H9 (cell line): ENCODE measurements around the gene GTF2H4. TPM values are rescaled to one million over a fixed set of nuclear protein-coding genes. Genes with fewer than 3 reads are reported as not detected.

Experiments used
- DNase-seq: peaks from one replicate; pipeline ENCODE4 v3.0.0-alpha.2; 2017
- H2AFZ ChIP-seq: one replicate; pipeline ENCODE4 v1.6.1; 2013; ENCODE audit warnings: mild to moderate bottlenecking, low read length, control low read depth, moderate library complexity
- H2AK5ac ChIP-seq: 2 replicates; pipeline ENCODE4 v1.6.1; 2013; ENCODE audit warnings: low read length, control low read depth, mixed read lengths; ENCODE audit not compliant: insufficient read length
- H2BK120ac ChIP-seq: one replicate; pipeline ENCODE4 v1.6.1; 2013; ENCODE audit warnings: low read depth, mild to moderate bottlenecking, low read length, control low read depth, inconsistent platforms; ENCODE audit not compliant: poor library complexity, severe bottlenecking
- H2BK12ac ChIP-seq: 2 replicates; pipeline ENCODE4 v1.6.1; 2013; ENCODE audit warnings: low read length, control low read depth, mixed read lengths, low read depth; ENCODE audit not compliant: insufficient read length
- H2BK15ac ChIP-seq: 2 replicates; pipeline ENCODE4 v1.6.1; 2013; ENCODE audit warnings: low read depth, low read length, control low read depth
- H2BK20ac ChIP-seq: one replicate; pipeline ENCODE4 v1.6.1; 2013; ENCODE audit warnings: low read depth, mild to moderate bottlenecking, low read length, control low read depth, inconsistent platforms; ENCODE audit not compliant: poor library complexity, severe bottlenecking
- H2BK5ac ChIP-seq: 2 replicates; pipeline ENCODE4 v1.6.1; 2013; ENCODE audit warnings: low read length, control low read depth, mixed read lengths; ENCODE audit not compliant: insufficient read length
- H3K14ac ChIP-seq: 2 replicates; pipeline ENCODE4 v1.6.1; 2013; ENCODE audit warnings: low read length, control low read depth; ENCODE audit not compliant: insufficient read depth
- H3K18ac ChIP-seq: 2 replicates; pipeline ENCODE4 v1.6.1; 2013; ENCODE audit warnings: low read depth, mild to moderate bottlenecking, mixed read lengths, low read length, control low read depth; ENCODE audit not compliant: insufficient read length
- H3K23ac ChIP-seq: 2 replicates; pipeline ENCODE4 v1.6.1; 2013; ENCODE audit warnings: low read length, control low read depth, mixed read lengths, low read depth; ENCODE audit not compliant: insufficient read length
- H3K23me2 ChIP-seq: 2 replicates; pipeline ENCODE4 v1.6.1; 2013; ENCODE audit warnings: low read depth, mild to moderate bottlenecking, mixed read lengths, low read length, control low read depth; ENCODE audit not compliant: insufficient read length, poor library complexity, severe bottlenecking
- H3K27ac ChIP-seq: 2 replicates; pipeline ENCODE4 v1.5.1; 2013; ENCODE audit warnings: low read length, control low read depth, mixed read lengths, low read depth; ENCODE audit not compliant: insufficient read length
- H3K27me3 ChIP-seq: 2 replicates; pipeline ENCODE4 v1.6.1; 2013; ENCODE audit warnings: low read length, control low read depth, inconsistent platforms; ENCODE audit not compliant: insufficient read depth
- H3K4ac ChIP-seq: 2 replicates; pipeline ENCODE4 v1.6.1; 2013; ENCODE audit warnings: low read depth, mild to moderate bottlenecking, control low read depth, inconsistent platforms, low read length, moderate library complexity
- H3K4me1 ChIP-seq: 2 replicates; pipeline ENCODE4 v1.6.1; 2013; ENCODE audit warnings: low read length, control low read depth, inconsistent platforms; ENCODE audit not compliant: insufficient read depth
- H3K4me2 ChIP-seq: 2 replicates; pipeline ENCODE4 v1.6.1; 2013; ENCODE audit warnings: low read length, control low read depth, mixed read lengths; ENCODE audit not compliant: insufficient read length, insufficient read depth
- H3K56ac ChIP-seq: 2 replicates; pipeline ENCODE4 v1.6.1; 2013; ENCODE audit warnings: low read depth, mild to moderate bottlenecking, mixed read lengths, low read length, control low read depth; ENCODE audit not compliant: insufficient read length
- H3K79me1 ChIP-seq: 2 replicates; pipeline ENCODE4 v1.6.1; 2013; ENCODE audit warnings: low read depth, mild to moderate bottlenecking, moderate library complexity, low read length, control low read depth, inconsistent platforms; ENCODE audit not compliant: insufficient read depth, poor library complexity, severe bottlenecking
- H3K79me2 ChIP-seq: 2 replicates; pipeline ENCODE4 v1.6.1; 2013; ENCODE audit warnings: low read length, control low read depth, inconsistent platforms; ENCODE audit not compliant: insufficient read depth
- H3K9ac ChIP-seq: 2 replicates; pipeline ENCODE4 v1.6.1; 2013; ENCODE audit warnings: low read length, control low read depth, mixed read lengths; ENCODE audit not compliant: insufficient read length; ENCODE audit errors: extremely low read depth
- H3K9me3 ChIP-seq: one replicate; pipeline ENCODE4 v1.6.1; 2013; ENCODE audit warnings: low read depth, low read length, inconsistent platforms; ENCODE audit not compliant: control insufficient read depth
- H3T11ph ChIP-seq: one replicate; pipeline ENCODE4 v1.6.1; 2013; ENCODE audit warnings: mild to moderate bottlenecking, low read length, control low read depth, inconsistent platforms
- H4K20me1 ChIP-seq: one replicate; pipeline ENCODE4 v1.6.1; 2013; ENCODE audit not compliant: control insufficient read depth, insufficient read length, insufficient read depth
- H4K5ac ChIP-seq: 2 replicates; pipeline ENCODE4 v1.6.1; 2013; ENCODE audit warnings: low read depth, mild to moderate bottlenecking, mixed read lengths, low read length, control low read depth; ENCODE audit not compliant: insufficient read length
- H4K8ac ChIP-seq: replicated peaks from 2 replicates; pipeline ENCODE4 v1.6.1; 2013; ENCODE audit warnings: low read length, control low read depth, mixed read lengths, low read depth; ENCODE audit not compliant: insufficient read length
- H4K91ac ChIP-seq: 2 replicates; pipeline ENCODE4 v1.6.1; 2013; ENCODE audit warnings: low read depth, mild to moderate bottlenecking, moderate library complexity, mixed read lengths, low read length, control low read depth; ENCODE audit not compliant: insufficient read length
- H3K27ac Mint-ChIP-seq, 3 experiments: 2 replicates in 2 of 3; 3 replicates in 1 of 3; pipeline ENCODE4 v1.8.0; 2020 to 2021; ENCODE audit warnings: mixed read lengths in 3 of 3, mild to moderate bottlenecking in 1 of 3, moderate library complexity in 1 of 3
- H3K27me3 Mint-ChIP-seq: 2 replicates; pipeline ENCODE4 v1.8.0; 2021; ENCODE audit warnings: low read depth, mild to moderate bottlenecking, moderate library complexity, mixed read lengths
- H3K36me3 Mint-ChIP-seq, 3 experiments: 2 replicates in 2 of 3; 3 replicates in 1 of 3; pipeline ENCODE4 v1.8.0; 2020 to 2021; ENCODE audit warnings: low read depth in 3 of 3, mixed read lengths in 3 of 3; ENCODE audit not compliant: insufficient read depth in 1 of 3
- H3K4me1 Mint-ChIP-seq, 2 experiments: 2 replicates each; pipeline ENCODE4 v1.8.0; 2020; ENCODE audit warnings: mixed read lengths in 2 of 2
- H3K4me3 Mint-ChIP-seq, 2 experiments: 2 replicates in 1 of 2; 3 replicates in 1 of 2; pipeline ENCODE4 v1.8.0; 2020 to 2021; ENCODE audit warnings: mild to moderate bottlenecking in 2 of 2, mixed read lengths in 2 of 2, moderate library complexity in 1 of 2
- H3K9me3 Mint-ChIP-seq, 2 experiments: 2 replicates in 1 of 2; 3 replicates in 1 of 2; pipeline ENCODE4 v1.8.0; 2020; ENCODE audit warnings: mild to moderate bottlenecking in 2 of 2, mixed read lengths in 2 of 2, moderate library complexity in 1 of 2
- CTCF ChIP-seq: fragments of 200-600 bp; sonication (generic); conservative IDR thresholded peaks from 3 replicates; pipeline ENCODE4 v1.8.0; 2021; ENCODE audit warnings: antibody characterized with exemption, mild to moderate bottlenecking
- WGBS: extraction: QIAGEN DNeasy Blood & Tissue Kit; methylation state at CpG from one replicate; pipeline ENCODE4 v1.1.7; 2013; ENCODE audit warnings: missing lambda C conversion rate, low lambda C conversion rate, mixed read lengths; ENCODE audit not compliant: insufficient read length; ENCODE audit errors: extremely low coverage; 5-methylcytosine and 5-hydroxymethylcytosine counted together
- total RNA-seq: library from RNA; stranded (reverse); gene quantifications from 2 replicates; pipeline ENCODE4 v1.2.1, GENCODE V29; 2021

GTF2H4 gene
- total RNA-seq, 1 experiment from 2014 or later: 60.8 TPM

- Mint-ChIP-seq H3K9me3 (peaks cover 0 to 2% of the 10 kb centered on the region in 2 experiments; a peak in 1 of 5 replicates), H3K36me3 (peaks cover 0 to 9% (median 2%) of the 10 kb centered on the region in 3 experiments; a peak in 5 of 7 replicates), H3K4me1 (peaks cover 74 to 78% of the 10 kb centered on the region in 2 experiments), H3K27ac (peak overlapping the region; percentile 65 to 95 (median 85)), H3K4me3 (peak overlapping the region; percentile 72 to 92), H3K27me3 (no peaks in the 10 kb centered on the region; the same call in 1 of the 2 replicates)
- Histone ChIP-seq H3K9me3 (no peaks in the 10 kb centered on the region), H3K79me2 (peaks cover 8% of the 10 kb centered on the region; the same call in 1 of the 2 replicates), H3K27me3 (no peaks in the 10 kb centered on the region), H4K91ac (no peak overlapping the region), H2BK12ac (no peak overlapping the region), H2AK5ac (no peak overlapping the region), H3K56ac (no peak overlapping the region), H2AFZ (no peak overlapping the region), H4K8ac (no peak overlapping the region), H2BK120ac (no peak overlapping the region), H2BK5ac (no peak overlapping the region), H3K27ac (no peak overlapping the region), H2BK20ac (no peak overlapping the region), H3K4ac (no peak overlapping the region), H3K9ac (peak overlapping the region; percentile 43), H3K23me2 (peaks cover 37% of the 10 kb centered on the region), H2BK15ac (no peak overlapping the region), H3K79me1 (no peaks in the 10 kb centered on the region), H3T11ph (no peak overlapping the region), H3K14ac (peak overlapping the region; percentile 45), H4K5ac (no peak overlapping the region), H4K20me1 (no peaks in the 10 kb centered on the region), H3K4me1 (peaks cover 9% of the 10 kb centered on the region; the same call in 1 of the 2 replicates), H3K23ac (no peak overlapping the region), H3K4me2 (peak overlapping the region; percentile 95), H3K18ac (no peak overlapping the region)
- no peak for TF ChIP-seq CTCF
- WGBS: no CpG with 5 or more reads among the region's 14 CpGs
- peak; percentile 55 for DNase-seq
Measured at GRCh38 chr6:30881392-30882203, 26.4 kb upstream of the GTF2H4 start.
